ENCODE data around the gene MICAL2. TPM values are rescaled to one million over a fixed set of nuclear protein-coding genes. Genes with fewer than 3 reads are reported as not detected.

MICAL2 gene
- polyA plus RNA-seq, 2 of the 4 experiments (the other 2 are of a cell fraction): 39.8 to 42.1 TPM

DNA sequence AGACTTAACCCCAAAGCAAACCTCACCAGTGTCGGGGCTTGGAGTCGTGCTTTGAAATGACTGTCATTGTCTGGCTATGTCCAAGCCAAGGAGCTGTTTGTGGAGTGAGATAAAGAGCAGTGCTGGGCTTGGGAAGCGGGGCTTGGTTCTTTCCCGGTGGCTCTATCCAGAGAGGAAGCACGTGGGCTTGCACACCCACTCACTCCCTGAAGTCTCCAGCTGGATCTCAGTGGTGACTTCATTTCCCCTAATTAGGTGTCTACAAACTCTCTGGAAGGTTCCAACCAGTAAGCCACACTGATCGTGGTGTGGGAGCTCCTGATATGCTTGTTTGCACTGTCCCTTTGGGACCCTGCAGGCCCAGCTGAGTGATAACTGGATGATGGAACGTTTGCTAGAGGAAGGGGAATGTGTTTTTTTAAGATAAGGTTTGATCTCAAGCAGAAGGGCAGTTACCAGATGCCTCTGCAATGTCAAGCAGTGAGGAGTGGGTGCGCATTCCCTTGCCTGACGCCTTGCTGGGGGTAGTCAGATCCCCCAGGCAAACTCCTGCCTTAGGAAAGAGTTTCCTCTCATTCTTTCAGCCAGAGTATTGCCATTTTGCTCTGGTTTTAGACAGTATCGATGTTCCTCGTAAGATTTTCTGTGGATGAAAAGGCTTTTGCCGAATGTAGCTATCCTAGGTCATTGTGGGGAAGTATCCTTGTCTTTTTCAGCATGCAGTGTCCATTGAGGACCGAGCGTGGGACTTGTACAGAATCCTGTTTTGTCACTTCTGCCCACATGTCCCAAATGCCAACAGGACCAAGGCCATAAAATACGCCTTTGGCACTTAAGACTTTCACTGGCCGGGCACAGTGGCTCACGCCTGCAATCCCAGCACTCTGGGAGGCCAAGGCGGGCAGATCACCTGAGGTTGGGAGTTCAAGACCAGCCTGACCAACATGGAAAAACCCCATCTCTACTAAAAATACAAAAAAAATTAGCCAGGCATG, 90.9 kb downstream of the MICAL2 start:
- TF ChIP-seq SREBF2 (IDR thresholded peaks at IDR 0.05) (no peak), KDM1A (IDR thresholded peaks at IDR 0.05; ENCODE audit: low read depth) (no peak), CBX2 (IDR thresholded peaks at IDR 0.05; ENCODE audit: borderline replicate concordance, low read depth) (no peak), HOXB13 (CRISPR knock-in tag; IDR thresholded peaks at IDR 0.05; ENCODE audit: low read depth) (no peak), PBX3 (IDR thresholded peaks at IDR 0.05) (no peak), GATA3 (IDR thresholded peaks at IDR 0.05; ENCODE audit: borderline replicate concordance) (no peak), NR3C1 (IDR thresholded peaks at IDR 0.05) (no peak), HDAC2 (IDR thresholded peaks at IDR 0.05) (no peak), HOXB5 (CRISPR knock-in tag; IDR thresholded peaks at IDR 0.05) (no peak), TP53 (CRISPR knock-in tag; IDR thresholded peaks at IDR 0.05) (no peak)
- TF ChIP-seq, protein P1, sequence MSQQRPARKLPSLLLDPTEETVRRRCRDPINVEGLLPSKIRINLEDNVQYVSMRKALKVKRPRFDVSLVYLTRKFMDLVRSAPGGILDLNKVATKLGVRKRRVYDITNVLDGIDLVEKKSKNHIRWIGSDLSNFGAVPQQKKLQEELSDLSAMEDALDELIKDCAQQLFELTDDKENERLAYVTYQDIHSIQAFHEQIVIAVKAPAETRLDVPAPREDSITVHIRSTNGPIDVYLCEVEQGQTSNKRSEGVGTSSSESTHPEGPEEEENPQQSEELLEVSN (IDR thresholded peaks at IDR 0.05; ENCODE audit: borderline replicate concordance, low read depth): no peak
- peaks cover 8% of the 10 kb centered on the region; the same call in 2 of the 3 replicates for H3K4me1 ChIP-seq
- H3K27ac ChIP-seq: peak overlapping the region in 1 of 2 experiments; percentile 55; a peak in 3 of 6 replicates
- FAIRE-seq (no peak), DNase-seq (ENCODE audit: low read depth in 1 of 2, low spot score in 1 of 2) (peak in 1 of 2 experiments; percentile 19), ATAC-seq (peak in 1 of 2 experiments; percentile 60; a peak in 3 of 6 replicates)
- ChIA-PET POLR2A (interaction anchor here (0.8 kb wide), 1 partner anchor 19 kb away, joined by 4 read pairs; no protein-coding TSS in a partner anchor), CTCF (interaction anchor here (0.9 to 2.5 kb wide), 13 partner anchors 9 to 269 kb away, joined by 3 to 7 read pairs (median 4); no protein-coding TSS in a partner anchor)
- no peak overlapping the region for H3K4me2 ChIP-seq
- 77% methylated on average over 18 of the region's 18 CpGs for WGBS (ENCODE audit: missing lambda C conversion rate)
- H3K9me3 ChIP-seq: no peaks in the 10 kb centered on the region
- no peak overlapping the region for H3K4me3 ChIP-seq

GRCh38 chr11:12202661-12203310, 92.4 kb downstream of the MICAL2 start:
- DNase-seq (ENCODE audit: low read depth in 1 of 2, low spot score in 1 of 2) (no peak), ATAC-seq (no peak), FAIRE-seq (no peak)
- whole genome bisulfite sequencing (ENCODE audit: missing lambda C conversion rate): 88% methylated on average over 7 of the region's 7 CpGs
- no peak overlapping the region for H3K27ac ChIP-seq
- no peaks in the 10 kb centered on the region for H3K9me3 ChIP-seq
- ChIA-PET POLR2A (no interaction called here), CTCF (interaction anchor here (0.9 to 1.9 kb wide), 7 partner anchors 10 to 271 kb away, joined by 3 to 5 read pairs (median 3); no protein-coding TSS in a partner anchor)
- H3K4me2 ChIP-seq: no peak overlapping the region
- no peak overlapping the region for H3K4me3 ChIP-seq
- TF ChIP-seq, protein P2, sequence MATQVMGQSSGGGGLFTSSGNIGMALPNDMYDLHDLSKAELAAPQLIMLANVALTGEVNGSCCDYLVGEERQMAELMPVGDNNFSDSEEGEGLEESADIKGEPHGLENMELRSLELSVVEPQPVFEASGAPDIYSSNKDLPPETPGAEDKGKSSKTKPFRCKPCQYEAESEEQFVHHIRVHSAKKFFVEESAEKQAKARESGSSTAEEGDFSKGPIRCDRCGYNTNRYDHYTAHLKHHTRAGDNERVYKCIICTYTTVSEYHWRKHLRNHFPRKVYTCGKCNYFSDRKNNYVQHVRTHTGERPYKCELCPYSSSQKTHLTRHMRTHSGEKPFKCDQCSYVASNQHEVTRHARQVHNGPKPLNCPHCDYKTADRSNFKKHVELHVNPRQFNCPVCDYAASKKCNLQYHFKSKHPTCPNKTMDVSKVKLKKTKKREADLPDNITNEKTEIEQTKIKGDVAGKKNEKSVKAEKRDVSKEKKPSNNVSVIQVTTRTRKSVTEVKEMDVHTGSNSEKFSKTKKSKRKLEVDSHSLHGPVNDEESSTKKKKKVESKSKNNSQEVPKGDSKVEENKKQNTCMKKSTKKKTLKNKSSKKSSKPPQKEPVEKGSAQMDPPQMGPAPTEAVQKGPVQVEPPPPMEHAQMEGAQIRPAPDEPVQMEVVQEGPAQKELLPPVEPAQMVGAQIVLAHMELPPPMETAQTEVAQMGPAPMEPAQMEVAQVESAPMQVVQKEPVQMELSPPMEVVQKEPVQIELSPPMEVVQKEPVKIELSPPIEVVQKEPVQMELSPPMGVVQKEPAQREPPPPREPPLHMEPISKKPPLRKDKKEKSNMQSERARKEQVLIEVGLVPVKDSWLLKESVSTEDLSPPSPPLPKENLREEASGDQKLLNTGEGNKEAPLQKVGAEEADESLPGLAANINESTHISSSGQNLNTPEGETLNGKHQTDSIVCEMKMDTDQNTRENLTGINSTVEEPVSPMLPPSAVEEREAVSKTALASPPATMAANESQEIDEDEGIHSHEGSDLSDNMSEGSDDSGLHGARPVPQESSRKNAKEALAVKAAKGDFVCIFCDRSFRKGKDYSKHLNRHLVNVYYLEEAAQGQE (IDR thresholded peaks at IDR 0.05): no peak
- TF ChIP-seq NR3C1 (IDR thresholded peaks at IDR 0.05): no peak
- no peak for TF ChIP-seq RAD21 (conservative IDR thresholded peaks at IDR 0.05 in 1 of 2, IDR thresholded peaks at IDR 0.05 in 1 of 2)
- TF ChIP-seq HDAC2 (IDR thresholded peaks at IDR 0.05): no peak
- no peak for TF ChIP-seq HOXA7 (CRISPR knock-in tag; IDR thresholded peaks at IDR 0.05)
- peaks cover 8% of the 10 kb centered on the region; the same call in 2 of the 3 replicates for H3K4me1 ChIP-seq

Data from A549 (cell line).